Stomach (tissue), 4 donors: ENCODE data around the gene CPO.

Experiments
- POLR2A ChIP-seq, 4 donors: fragments of 450-650 bp; IDR thresholded peaks; one replicate each; pipeline ENCODE4 v1.6.1; 2016; ENCODE audit warnings: antibody characterized with exemption in 4 of 4, control low read depth in 2 of 4, mild to moderate bottlenecking in 1 of 4, moderate library complexity in 1 of 4
- TF ChIP-seq, protein P1 (sequence below), 7 experiments: fragments of 450-650 bp in 4 of 7; fragments of 200-600 bp in 3 of 7; sonication (generic) in 3 of 7; IDR thresholded peaks; one replicate each; pipeline ENCODE4 v1.5.1; 2016 to 2019; ENCODE audit warnings: antibody characterized with exemption in 7 of 7, control low read depth in 2 of 7, mild to moderate bottlenecking in 1 of 7

DNA sequence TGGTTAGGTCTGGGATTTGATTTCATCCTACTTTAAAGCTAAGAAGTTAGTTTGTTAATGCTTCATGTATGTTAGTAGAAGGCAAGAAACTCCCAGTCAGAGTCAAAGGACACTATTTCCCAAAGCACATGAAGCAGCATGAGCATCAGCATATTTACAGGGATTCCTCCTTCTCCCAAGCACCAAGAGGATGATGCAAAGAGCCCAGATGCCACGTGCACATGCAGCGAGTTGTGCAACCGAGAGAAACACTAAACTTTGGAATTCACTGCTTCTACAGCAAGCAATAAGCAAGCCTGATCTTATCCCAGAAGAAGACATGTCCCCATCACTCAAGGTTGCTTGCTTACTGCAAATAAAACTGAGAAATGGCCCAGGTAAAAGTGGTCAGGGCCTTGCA is 32.5 kb downstream of the CPO start:
- no peak for TF ChIP-seq POLR2A (IDR thresholded peaks at IDR 0.05)
- TF ChIP-seq, protein P1, sequence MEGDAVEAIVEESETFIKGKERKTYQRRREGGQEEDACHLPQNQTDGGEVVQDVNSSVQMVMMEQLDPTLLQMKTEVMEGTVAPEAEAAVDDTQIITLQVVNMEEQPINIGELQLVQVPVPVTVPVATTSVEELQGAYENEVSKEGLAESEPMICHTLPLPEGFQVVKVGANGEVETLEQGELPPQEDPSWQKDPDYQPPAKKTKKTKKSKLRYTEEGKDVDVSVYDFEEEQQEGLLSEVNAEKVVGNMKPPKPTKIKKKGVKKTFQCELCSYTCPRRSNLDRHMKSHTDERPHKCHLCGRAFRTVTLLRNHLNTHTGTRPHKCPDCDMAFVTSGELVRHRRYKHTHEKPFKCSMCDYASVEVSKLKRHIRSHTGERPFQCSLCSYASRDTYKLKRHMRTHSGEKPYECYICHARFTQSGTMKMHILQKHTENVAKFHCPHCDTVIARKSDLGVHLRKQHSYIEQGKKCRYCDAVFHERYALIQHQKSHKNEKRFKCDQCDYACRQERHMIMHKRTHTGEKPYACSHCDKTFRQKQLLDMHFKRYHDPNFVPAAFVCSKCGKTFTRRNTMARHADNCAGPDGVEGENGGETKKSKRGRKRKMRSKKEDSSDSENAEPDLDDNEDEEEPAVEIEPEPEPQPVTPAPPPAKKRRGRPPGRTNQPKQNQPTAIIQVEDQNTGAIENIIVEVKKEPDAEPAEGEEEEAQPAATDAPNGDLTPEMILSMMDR (IDR thresholded peaks at IDR 0.05): no peak
